Lung (tissue), 12 donors: Measurements from ENCODE around the gene IL6R. TPM values are rescaled to one million over a fixed set of nuclear protein-coding genes. Genes with fewer than 3 reads are reported as not detected.

Experiments
- ATAC-seq: fragments of 200-7000 bp; cut with Tn5 transposase; one replicate; pipeline ENCODE4 v1.9.1; 2020; ENCODE audit warnings: moderate number of reproducible peaks; ENCODE audit not compliant: insufficient read depth, low FRiP score
- DNase-seq, 3 donors: peaks; one replicate each; pipeline ENCODE4 v3.0.0-alpha.2; 2013 to 2017
- H3K27ac ChIP-seq, 2 donors: one replicate each; pipeline ENCODE4 v1.5.1; 2013; ENCODE audit warnings: mild to moderate bottlenecking in 2 of 2, moderate library complexity in 2 of 2, control low read depth in 1 of 2, inconsistent platforms in 1 of 2, low read depth in 1 of 2, low read length in 1 of 2
- H3K27me3 ChIP-seq, 3 donors: one replicate each; pipeline ENCODE4 v1.5.1; 2013; ENCODE audit warnings: low read length in 2 of 3; ENCODE audit not compliant: control insufficient read depth in 3 of 3, insufficient read depth in 3 of 3
- H3K36me3 ChIP-seq, 4 donors: one replicate each; pipeline ENCODE4 v1.5.1; 2013; ENCODE audit warnings: low read length in 4 of 4, mild to moderate bottlenecking in 1 of 4, moderate library complexity in 1 of 4; ENCODE audit not compliant: control insufficient read depth in 4 of 4, insufficient read depth in 4 of 4
- H3K4me1 ChIP-seq, 5 donors: one replicate each; pipeline ENCODE4 v1.5.1; 2013; ENCODE audit warnings: low read length in 5 of 5, mild to moderate bottlenecking in 2 of 5, moderate library complexity in 1 of 5; ENCODE audit not compliant: control insufficient read depth in 5 of 5, insufficient read depth in 5 of 5
- H3K4me3 ChIP-seq: one replicate; pipeline ENCODE4 v1.5.1; 2013; ENCODE audit warnings: mild to moderate bottlenecking, control low read depth, moderate library complexity
- H3K9ac ChIP-seq, 2 donors: one replicate each; pipeline ENCODE4 v1.5.1; 2013; ENCODE audit warnings: low read length in 2 of 2, control low read depth in 1 of 2; ENCODE audit not compliant: insufficient read depth in 1 of 2
- H3K9me3 ChIP-seq, 4 donors: one replicate each; pipeline ENCODE4 v1.5.1; 2013; ENCODE audit warnings: low read length in 3 of 4, mild to moderate bottlenecking in 1 of 4, moderate library complexity in 1 of 4; ENCODE audit not compliant: control insufficient read depth in 4 of 4, insufficient read depth in 3 of 4
- CTCF ChIP-seq: IDR thresholded peaks from 2 replicates; pipeline ENCODE4 v1.5.1; 2012; ENCODE audit warnings: mild to moderate bottlenecking; ENCODE audit errors: control extremely low read depth, extremely low read depth
- WGBS, 2 donors: extraction: QIAGEN DNeasy Blood & Tissue Kit; methylation state at CpG; one replicate each; pipeline ENCODE4 v1.1.7; 2013; 5-methylcytosine and 5-hydroxymethylcytosine counted together
- polyA plus RNA-seq, 2 donors: library from polyadenylated mRNA; stranded (reverse); fragments of 200-250 nt; gene quantifications; one replicate each; pipeline ENCODE4 v1.2.1, GENCODE V29; 2013
- total RNA-seq, 2 donors: library from RNA; depleted of rRNA in 1 of 2; stranded (reverse); fragments of >200 nt in 1 of 2; gene quantifications; one replicate each; pipeline ENCODE4 v1.2.1, GENCODE V29; 2014 to 2021
- donor health status: control.
- donor health status: control.
- donor health status: Bipolar disorder and iron deficiency.
- donor health status: healthy.
- donor health status: DM: yes; HTN: yes; CAD: no.

IL6R gene
- total and polyA plus RNA-seq, 4 donors, result 12.3 to 79.7 (median 32.0) TPM

DNA sequence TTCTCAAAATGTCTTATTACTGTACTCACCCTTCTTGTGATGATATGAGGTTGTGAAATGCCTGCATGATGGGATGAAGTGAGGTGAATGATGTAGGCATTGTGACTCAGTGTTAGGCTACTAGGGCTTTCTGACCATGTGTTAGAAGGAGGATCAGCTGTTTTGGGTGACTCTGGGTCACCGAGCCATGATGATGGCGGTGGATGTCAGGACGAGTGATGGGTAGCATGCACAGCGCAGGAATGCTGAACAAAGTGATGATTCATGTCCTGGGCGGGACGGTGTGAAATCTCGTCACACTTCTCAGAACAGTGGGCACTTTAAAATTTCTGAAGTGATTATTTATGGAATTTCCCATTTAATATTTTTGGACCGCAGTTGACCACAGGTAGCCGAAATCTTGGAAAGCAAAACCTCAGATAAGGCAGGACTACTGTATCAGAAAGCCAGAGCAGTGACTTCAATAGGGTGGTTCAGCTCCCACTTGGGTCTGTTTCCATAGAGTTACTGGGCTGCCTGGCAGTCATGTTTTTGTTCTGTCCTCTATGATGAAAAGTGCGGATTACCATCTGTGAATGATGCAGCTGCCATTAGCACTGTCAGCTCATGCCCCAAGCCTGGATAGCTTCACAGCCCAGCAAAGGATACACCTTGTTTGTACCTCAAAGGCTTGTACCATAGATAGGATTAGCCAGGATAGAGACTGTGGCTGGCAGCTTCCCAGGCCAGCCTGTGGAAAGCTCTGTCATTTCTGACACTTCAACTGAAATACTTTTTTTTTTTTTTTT, 26.6 kb downstream of the IL6R start:
- Histone ChIP-seq H3K36me3 (peaks cover 0 to 22% (median 0%) of the 10 kb centered on the region in 4 donors), H3K9me3 (no peaks in the 10 kb centered on the region), H3K27ac (peak overlapping the region in 1 of 2 donors; percentile 39), H3K9ac (no peak overlapping the region), H3K4me1 (peaks cover 3 to 21% (median 17%) of the 10 kb centered on the region in 5 donors), H3K27me3 (no peaks in the 10 kb centered on the region), H3K4me3 (no peak overlapping the region)
- DNase-seq (no peak), ATAC-seq (peak; percentile 57)
- TF ChIP-seq CTCF, result no peak
- WGBS, 2 donors, result 50 to 68% methylated on average over 10 of the region's 10 CpGs

DNA sequence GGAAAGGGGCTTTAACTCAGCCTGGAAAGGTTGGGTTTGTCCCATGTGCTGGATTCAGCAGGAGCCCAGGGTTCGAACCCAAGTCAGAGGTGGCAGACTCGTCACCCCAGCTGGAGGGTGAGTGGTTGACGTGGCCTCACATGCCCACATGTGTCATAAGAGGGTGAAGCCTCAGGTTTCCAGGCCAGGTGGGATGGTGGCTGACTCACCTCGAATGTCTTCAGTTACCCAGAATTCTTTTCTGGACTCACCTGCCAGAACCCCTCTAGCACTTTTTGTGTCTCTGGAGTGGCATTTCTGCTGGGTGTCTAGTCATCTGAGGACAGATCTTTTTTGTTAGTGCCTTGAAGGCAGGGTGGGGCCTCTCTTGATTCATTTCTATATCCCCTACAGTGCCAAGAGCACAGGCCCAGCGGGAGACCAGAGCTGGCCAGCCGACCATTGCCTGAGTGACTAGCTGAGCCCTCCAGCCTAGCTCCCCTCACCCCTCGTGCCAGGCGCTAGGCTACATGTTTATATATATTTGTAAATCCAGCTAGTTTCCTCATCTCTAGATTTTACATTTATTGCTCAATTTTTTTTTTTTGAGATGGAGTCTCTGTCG, 28.1 kb downstream of the IL6R start:
- DNase-seq (no peak), ATAC-seq (no peak)
- Histone ChIP-seq H3K9ac (no peak overlapping the region), H3K4me1 (peaks cover 0 to 13% (median 8%) of the 10 kb centered on the region in 5 donors), H3K27me3 (no peaks in the 10 kb centered on the region), H3K36me3 (peaks cover 0 to 22% (median 0%) of the 10 kb centered on the region in 4 donors), H3K27ac (peak overlapping the region in 1 of 2 donors; percentile 69), H3K9me3 (no peaks in the 10 kb centered on the region), H3K4me3 (no peak overlapping the region)
- TF ChIP-seq CTCF, result no peak
- WGBS, 2 donors, result 64 to 68% methylated on average over 9 of the region's 9 CpGs

GRCh38 chr1:154434346-154435085, 29.4 kb downstream of the IL6R start:
- ATAC-seq (peak; percentile 29), DNase-seq (peak; percentile 69 to 86 (median 74))
- Histone ChIP-seq H3K36me3 (peaks cover 0 to 20% (median 0%) of the 10 kb centered on the region in 4 donors), H3K9me3 (no peaks in the 10 kb centered on the region), H3K4me3 (no peak overlapping the region), H3K4me1 (peaks cover 0 to 13% (median 4%) of the 10 kb centered on the region in 5 donors), H3K27ac (peak overlapping the region; percentile 40 to 71), H3K27me3 (no peaks in the 10 kb centered on the region), H3K9ac (peak overlapping the region in 1 of 2 donors; percentile 61)
- 54 to 75% methylated on average over 17 to 18 of the region's 18 CpGs for WGBS, 2 donors
- no peak for TF ChIP-seq CTCF
